Suprapubic skin (tissue), 4 donors: ENCODE measurements around the gene EIPR1. TPM values are rescaled to one million over a fixed set of nuclear protein-coding genes. Genes with fewer than 3 reads are reported as not detected.

Experiments used
- DNase-seq, 2 donors: peaks; one replicate each; pipeline ENCODE4 v3.0.0-alpha.2; 2019; ENCODE audit warnings: low spot score in 2 of 2
- H3K27ac ChIP-seq: fragments of 200-600 bp; sonication (generic); one replicate; pipeline ENCODE4 v1.5.1; 2019
- H3K27me3 ChIP-seq: fragments of 200-600 bp; sonication (generic); one replicate; pipeline ENCODE4 v1.5.1; 2019
- H3K36me3 ChIP-seq: fragments of 200-600 bp; sonication (generic); one replicate; pipeline ENCODE4 v1.5.1; 2019
- H3K4me1 ChIP-seq: fragments of 200-600 bp; sonication (generic); one replicate; pipeline ENCODE4 v1.5.1; 2019
- H3K4me3 ChIP-seq: fragments of 200-600 bp; sonication (generic); one replicate; pipeline ENCODE4 v1.5.1; 2019; ENCODE audit warnings: mild to moderate bottlenecking
- H3K9me3 ChIP-seq: fragments of 200-600 bp; sonication (generic); one replicate; pipeline ENCODE4 v1.5.1; 2019
- EP300 ChIP-seq: sonication (generic); formaldehyde crosslinking; IDR thresholded peaks from one replicate; pipeline ENCODE4 v1.6.1; 2017; ENCODE audit warnings: antibody characterized with exemption
- POLR2A ChIP-seq, 2 donors: fragments of 450-650 bp; IDR thresholded peaks; one replicate each; pipeline ENCODE4 v1.6.1; 2017; ENCODE audit warnings: antibody characterized with exemption in 2 of 2, mild to moderate bottlenecking in 2 of 2, moderate library complexity in 2 of 2
- POLR2AphosphoS5 ChIP-seq, 3 donors: sonication (generic); formaldehyde crosslinking; IDR thresholded peaks; one replicate each; pipeline ENCODE4 v1.6.1; 2017; ENCODE audit warnings: antibody characterized with exemption in 3 of 3
- WGBS: methylation state at CpG from one replicate; pipeline ENCODE4 v1.1.5; 2018; 5-methylcytosine and 5-hydroxymethylcytosine counted together
- total RNA-seq, 4 donors: library from RNA; depleted of rRNA; stranded (reverse); fragments of >200 nt; gene quantifications; one replicate each; pipeline ENCODE4 v1.1.0, GENCODE V29; 2016
- TF ChIP-seq, protein P1 (sequence below), 2 donors: fragments of 200-600 bp in 1 of 2; fragments of 450-650 bp in 1 of 2; sonication (generic) in 1 of 2; IDR thresholded peaks; one replicate each; pipeline ENCODE4 v1.5.1; 2016 to 2019; ENCODE audit warnings: antibody characterized with exemption in 2 of 2, mild to moderate bottlenecking in 1 of 2, moderate library complexity in 1 of 2

Gene EIPR1
- total RNA-seq = 10 to 100 TPM; 29.0 to 37.5 (median 30.7) TPM

DNA sequence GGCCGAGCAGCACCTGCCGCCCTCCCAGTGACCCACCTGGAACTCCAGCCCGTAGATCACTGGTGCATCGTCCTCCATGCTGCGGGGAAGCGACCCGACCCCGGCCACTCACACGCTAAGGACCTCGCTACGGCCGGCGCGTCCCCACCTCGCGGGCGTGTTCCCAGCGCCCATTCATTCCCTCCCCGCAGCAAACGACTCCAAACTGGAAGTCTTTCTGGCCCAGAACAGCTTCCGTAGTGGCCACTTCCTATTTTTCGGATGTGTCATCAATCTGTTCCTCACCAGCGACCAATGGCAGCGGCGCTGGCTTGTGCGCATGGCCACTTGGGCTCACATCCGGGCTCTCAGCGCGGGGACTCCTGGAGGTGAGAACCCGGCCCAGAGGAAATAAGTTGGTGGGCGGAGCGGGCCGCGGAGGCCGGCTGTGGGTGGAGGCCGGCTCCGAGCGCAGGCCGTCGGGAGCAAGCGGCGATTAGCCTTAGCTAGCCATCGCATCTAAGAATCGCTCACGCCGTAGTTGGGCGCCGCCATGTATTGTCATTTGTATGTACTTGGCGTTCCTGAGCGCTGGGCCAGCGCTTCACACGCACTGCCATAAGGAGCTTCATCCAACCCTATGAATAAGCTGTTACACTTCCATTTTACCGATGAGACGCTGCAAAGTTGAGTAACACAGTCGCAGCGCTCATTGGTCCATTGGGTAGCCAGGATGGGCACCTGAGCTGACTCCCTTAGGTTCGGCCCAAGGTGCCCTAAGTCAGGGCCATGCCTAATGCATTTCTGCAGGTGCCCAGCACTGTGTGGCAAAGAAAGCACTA is at the start of gene EIPR1:
TSS of gene EIPR1 (minus strand) at position 207 of the 821 bp plus-strand sequence. CDS start at position 78, 129 bp downstream.
- H3K4me3 ChIP-seq = peak within 1 kb of the TSS; percentile 86
- H3K9me3 ChIP-seq = no peaks in the 10 kb centered on the region
- H3K27me3 ChIP-seq = no peaks in the 10 kb centered on the region
- H3K4me1 ChIP-seq = peaks cover 36% of the 10 kb centered on the region
- TF ChIP-seq, protein P1, sequence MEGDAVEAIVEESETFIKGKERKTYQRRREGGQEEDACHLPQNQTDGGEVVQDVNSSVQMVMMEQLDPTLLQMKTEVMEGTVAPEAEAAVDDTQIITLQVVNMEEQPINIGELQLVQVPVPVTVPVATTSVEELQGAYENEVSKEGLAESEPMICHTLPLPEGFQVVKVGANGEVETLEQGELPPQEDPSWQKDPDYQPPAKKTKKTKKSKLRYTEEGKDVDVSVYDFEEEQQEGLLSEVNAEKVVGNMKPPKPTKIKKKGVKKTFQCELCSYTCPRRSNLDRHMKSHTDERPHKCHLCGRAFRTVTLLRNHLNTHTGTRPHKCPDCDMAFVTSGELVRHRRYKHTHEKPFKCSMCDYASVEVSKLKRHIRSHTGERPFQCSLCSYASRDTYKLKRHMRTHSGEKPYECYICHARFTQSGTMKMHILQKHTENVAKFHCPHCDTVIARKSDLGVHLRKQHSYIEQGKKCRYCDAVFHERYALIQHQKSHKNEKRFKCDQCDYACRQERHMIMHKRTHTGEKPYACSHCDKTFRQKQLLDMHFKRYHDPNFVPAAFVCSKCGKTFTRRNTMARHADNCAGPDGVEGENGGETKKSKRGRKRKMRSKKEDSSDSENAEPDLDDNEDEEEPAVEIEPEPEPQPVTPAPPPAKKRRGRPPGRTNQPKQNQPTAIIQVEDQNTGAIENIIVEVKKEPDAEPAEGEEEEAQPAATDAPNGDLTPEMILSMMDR (IDR thresholded peaks at IDR 0.05) = no peak
- TF ChIP-seq POLR2AphosphoS5 (IDR thresholded peaks at IDR 0.05) = peak in 2 of 3 donors; percentile 86 to 91
- TF ChIP-seq EP300 = no peak
- peak in 1 of 2 donors; percentile 30 for TF ChIP-seq POLR2A (IDR thresholded peaks at IDR 0.05)
- H3K36me3 ChIP-seq = peaks cover 7% of the 10 kb centered on the region
- peak within 1 kb of the TSS; percentile 89 for H3K27ac ChIP-seq
- 0% methylated on average over 3 of the region's 57 CpGs for WGBS
- peak; percentile 98 to 99 for DNase-seq

DNA sequence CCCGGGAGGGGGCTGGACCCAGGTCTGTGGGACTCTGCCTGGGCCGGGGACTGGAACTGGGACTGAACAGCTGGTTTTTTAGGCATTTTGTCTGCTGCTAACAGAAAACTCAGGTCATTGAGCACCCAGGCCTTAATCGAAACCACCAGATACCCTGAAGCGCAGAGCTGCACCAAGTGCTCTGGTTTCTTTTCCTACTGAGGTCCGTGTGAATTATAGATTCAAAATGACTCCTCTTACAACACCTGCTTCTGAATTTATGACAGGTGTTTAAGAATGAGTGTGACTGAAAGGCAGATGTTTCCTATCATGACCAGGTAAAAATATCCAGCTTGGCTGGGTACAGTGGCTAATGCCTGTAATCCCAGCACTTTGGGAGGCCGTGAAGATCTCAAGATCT is 49.7 kb upstream of the EIPR1 start:
- H3K4me1 ChIP-seq = peaks cover 3% of the 10 kb centered on the region
- H3K36me3 ChIP-seq = peaks cover 83% of the 10 kb centered on the region
- no peak for DNase-seq
- no peak overlapping the region for H3K4me3 ChIP-seq
- TF ChIP-seq POLR2AphosphoS5 (IDR thresholded peaks at IDR 0.05) (no peak), POLR2A (IDR thresholded peaks at IDR 0.05) (no peak)
- 79% methylated on average over 6 of the region's 6 CpGs for WGBS
- no peaks in the 10 kb centered on the region for H3K27me3 ChIP-seq
- no peak overlapping the region for H3K27ac ChIP-seq
- no peaks in the 10 kb centered on the region for H3K9me3 ChIP-seq

DNA sequence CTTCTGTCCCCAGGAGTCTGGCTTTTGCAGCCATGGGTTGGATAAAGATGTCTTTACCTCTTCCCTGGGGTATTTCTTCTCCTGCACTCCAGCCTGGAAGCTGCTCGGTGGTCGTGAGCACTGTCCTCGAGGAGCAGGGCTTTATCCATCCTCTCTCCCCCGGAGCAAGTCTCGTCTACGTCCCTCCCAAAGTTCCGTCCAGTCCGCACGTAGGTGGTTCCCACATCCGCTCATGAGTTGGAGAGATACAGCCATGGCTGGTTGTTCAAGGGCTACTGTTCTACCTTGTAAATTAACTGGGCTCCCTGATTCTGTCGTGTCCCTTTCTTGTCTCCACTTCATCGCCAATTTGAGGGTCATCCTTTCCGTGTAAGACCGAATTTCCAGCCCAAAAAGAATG is 49.0 kb upstream of the EIPR1 start:
- H3K27ac ChIP-seq = no peak overlapping the region
- H3K4me1 ChIP-seq = peaks cover 3% of the 10 kb centered on the region
- WGBS = 92% methylated on average over 14 of the region's 14 CpGs
- no peak overlapping the region for H3K4me3 ChIP-seq
- TF ChIP-seq, protein P1 (IDR thresholded peaks at IDR 0.05) = no peak
- TF ChIP-seq POLR2A (IDR thresholded peaks at IDR 0.05) (no peak), POLR2AphosphoS5 (IDR thresholded peaks at IDR 0.05) (no peak), EP300 (no peak)
- DNase-seq = no peak
- no peaks in the 10 kb centered on the region for H3K27me3 ChIP-seq
- no peaks in the 10 kb centered on the region for H3K9me3 ChIP-seq
- peaks cover 86% of the 10 kb centered on the region for H3K36me3 ChIP-seq

DNA sequence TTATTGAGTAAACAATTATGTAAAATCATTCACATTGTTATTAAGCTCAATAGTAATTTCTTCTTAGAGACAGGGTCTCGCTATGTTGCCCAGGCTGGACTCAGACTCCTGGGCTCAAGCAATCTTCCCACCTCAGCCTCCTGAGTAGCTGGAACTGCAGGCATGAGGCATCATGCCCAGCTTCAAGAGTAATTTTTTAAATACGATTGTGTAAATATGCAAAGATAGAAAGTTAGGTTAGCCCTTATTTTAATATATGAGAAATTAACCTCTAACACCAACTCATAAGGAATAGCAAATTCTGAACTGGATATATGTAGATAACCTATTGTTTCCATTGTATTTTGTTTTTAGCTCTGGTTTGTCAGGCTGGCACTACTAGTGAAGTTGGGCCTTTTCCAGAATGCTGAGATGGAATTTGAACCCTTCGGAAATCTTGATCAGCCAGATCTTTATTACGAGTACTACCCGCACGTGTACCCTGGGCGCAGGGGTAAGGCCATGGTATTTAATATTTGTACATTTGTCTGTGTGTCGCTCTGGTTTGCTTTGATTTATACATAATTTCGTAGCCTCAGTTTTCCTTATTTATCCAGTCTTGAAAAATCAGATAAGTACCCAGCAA is 46.7 kb upstream of the EIPR1 start:
- TF ChIP-seq POLR2A (IDR thresholded peaks at IDR 0.05) = no peak
- TF ChIP-seq, protein P1 (IDR thresholded peaks at IDR 0.05) = no peak
- TF ChIP-seq POLR2AphosphoS5 (IDR thresholded peaks at IDR 0.05) = no peak
- no peak for TF ChIP-seq EP300
- Histone ChIP-seq H3K4me3 (no peak overlapping the region), H3K27ac (no peak overlapping the region), H3K36me3 (peaks cover 82% of the 10 kb centered on the region), H3K9me3 (no peaks in the 10 kb centered on the region), H3K4me1 (peaks cover 3% of the 10 kb centered on the region), H3K27me3 (no peaks in the 10 kb centered on the region)
- DNase-seq = no peak
- whole genome bisulfite sequencing = 94% methylated on average over 9 of the region's 9 CpGs

DNA sequence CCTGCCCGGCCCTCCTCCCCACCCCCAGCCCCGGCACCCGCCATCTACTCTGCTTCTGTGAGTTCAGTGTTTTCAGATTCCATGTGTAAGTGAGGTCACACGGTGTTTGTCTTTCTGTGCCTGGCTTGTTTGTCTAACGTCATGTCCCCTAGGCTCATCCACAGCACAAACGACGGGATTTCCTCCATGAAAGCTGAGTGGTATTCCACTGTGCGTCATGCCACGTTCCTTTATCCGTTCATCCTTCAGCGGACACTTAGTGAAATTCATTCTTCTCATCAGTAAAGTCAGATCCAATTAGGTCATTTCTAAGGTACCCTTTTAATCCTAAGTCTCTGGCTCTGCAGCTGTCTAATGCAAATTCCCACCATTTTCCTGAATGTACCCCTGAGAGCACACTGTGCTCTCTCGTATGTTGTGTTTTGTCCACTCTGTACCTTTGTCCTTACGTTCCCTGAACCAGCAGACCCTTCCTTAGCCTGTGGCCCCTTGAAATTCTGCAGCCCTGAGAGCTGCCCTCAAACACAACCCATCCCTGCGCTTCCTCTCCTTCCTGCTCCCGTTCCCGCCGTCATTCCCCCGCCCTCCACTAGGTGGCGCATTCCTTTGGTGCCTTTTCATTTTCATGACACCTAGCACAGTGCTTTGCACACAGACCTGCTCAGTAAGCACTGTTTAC is 46.0 kb upstream of the EIPR1 start:
- Histone ChIP-seq H3K4me1 (peaks cover 3% of the 10 kb centered on the region), H3K36me3 (peaks cover 80% of the 10 kb centered on the region), H3K27me3 (no peaks in the 10 kb centered on the region), H3K27ac (no peak overlapping the region), H3K4me3 (no peak overlapping the region), H3K9me3 (no peaks in the 10 kb centered on the region)
- 72% methylated on average over 19 of the region's 19 CpGs for WGBS
- no peak for DNase-seq
- TF ChIP-seq POLR2AphosphoS5 (IDR thresholded peaks at IDR 0.05) (no peak), EP300 (no peak), POLR2A (IDR thresholded peaks at IDR 0.05) (no peak)
- TF ChIP-seq, protein P1 (IDR thresholded peaks at IDR 0.05) = peak; percentile 45 to 95
